Stomach (tissue), 4 donors: ENCODE results near the gene NAV2.

ENCODE experiments used
- POLR2A ChIP-seq, 4 donors: fragments of 450-650 bp; IDR thresholded peaks; one replicate each; pipeline ENCODE4 v1.6.1; 2016; ENCODE audit warnings: antibody characterized with exemption in 4 of 4, control low read depth in 2 of 4, mild to moderate bottlenecking in 1 of 4, moderate library complexity in 1 of 4
- POLR2AphosphoS5 ChIP-seq, 3 donors: sonication (generic); formaldehyde crosslinking; IDR thresholded peaks; one replicate each; pipeline ENCODE4 v1.6.1; 2016; ENCODE audit warnings: antibody characterized with exemption in 3 of 3
- TF ChIP-seq, protein P1 (sequence below), 7 experiments: fragments of 450-650 bp in 4 of 7; fragments of 200-600 bp in 3 of 7; sonication (generic) in 3 of 7; IDR thresholded peaks; one replicate each; pipeline ENCODE4 v1.5.1; 2016 to 2019; ENCODE audit warnings: antibody characterized with exemption in 7 of 7, control low read depth in 2 of 7, mild to moderate bottlenecking in 1 of 7

DNA sequence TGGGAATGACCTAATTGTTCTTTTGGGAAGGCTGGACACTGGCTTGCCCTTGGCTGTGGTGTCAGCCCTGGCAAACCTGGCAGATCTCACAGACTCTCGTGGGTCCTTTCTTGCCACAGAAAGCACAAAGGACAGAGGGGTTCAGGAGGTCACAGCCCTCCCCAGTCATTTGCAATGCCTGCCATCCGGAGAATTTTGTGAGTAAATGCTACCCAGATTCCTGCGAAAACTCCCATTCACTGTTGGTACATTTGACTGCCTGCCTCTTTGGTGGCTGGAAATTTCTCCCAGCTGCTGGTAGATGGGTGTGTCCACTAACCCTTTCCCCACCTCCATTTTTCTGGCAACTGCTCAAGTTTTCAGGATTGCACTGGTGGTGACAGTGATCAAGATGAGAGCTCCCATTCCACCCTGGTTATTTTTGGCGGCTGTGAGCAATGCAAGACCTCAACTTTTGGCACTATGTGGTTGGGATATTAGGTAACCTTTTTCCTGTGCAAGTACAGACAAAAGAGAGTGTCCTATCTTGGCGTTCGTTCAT is 155.7 kb downstream of the NAV2 start:
- TF ChIP-seq POLR2A (IDR thresholded peaks at IDR 0.05) (no peak), POLR2AphosphoS5 (IDR thresholded peaks at IDR 0.05) (peak in 1 of 3 donors; percentile 11)
- TF ChIP-seq, protein P1, sequence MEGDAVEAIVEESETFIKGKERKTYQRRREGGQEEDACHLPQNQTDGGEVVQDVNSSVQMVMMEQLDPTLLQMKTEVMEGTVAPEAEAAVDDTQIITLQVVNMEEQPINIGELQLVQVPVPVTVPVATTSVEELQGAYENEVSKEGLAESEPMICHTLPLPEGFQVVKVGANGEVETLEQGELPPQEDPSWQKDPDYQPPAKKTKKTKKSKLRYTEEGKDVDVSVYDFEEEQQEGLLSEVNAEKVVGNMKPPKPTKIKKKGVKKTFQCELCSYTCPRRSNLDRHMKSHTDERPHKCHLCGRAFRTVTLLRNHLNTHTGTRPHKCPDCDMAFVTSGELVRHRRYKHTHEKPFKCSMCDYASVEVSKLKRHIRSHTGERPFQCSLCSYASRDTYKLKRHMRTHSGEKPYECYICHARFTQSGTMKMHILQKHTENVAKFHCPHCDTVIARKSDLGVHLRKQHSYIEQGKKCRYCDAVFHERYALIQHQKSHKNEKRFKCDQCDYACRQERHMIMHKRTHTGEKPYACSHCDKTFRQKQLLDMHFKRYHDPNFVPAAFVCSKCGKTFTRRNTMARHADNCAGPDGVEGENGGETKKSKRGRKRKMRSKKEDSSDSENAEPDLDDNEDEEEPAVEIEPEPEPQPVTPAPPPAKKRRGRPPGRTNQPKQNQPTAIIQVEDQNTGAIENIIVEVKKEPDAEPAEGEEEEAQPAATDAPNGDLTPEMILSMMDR (IDR thresholded peaks at IDR 0.05) = no peak
